ENCODE measurements around the gene ABCD4.

GRCh38 chr14:74265301-74265965, 37.3 kb downstream of the ABCD4 start:
- TF ChIP-seq EZH2 (IDR thresholded peaks at IDR 0.05; ENCODE audit: borderline replicate concordance, low read length) (no peak), CTCF (IDR thresholded peaks at IDR 0.05; ENCODE audit: low read length) (no peak)

Data from OCI-LY1 (cell line).